ENCODE data around the gene PIAS2. TPM values are rescaled to one million over a fixed set of nuclear protein-coding genes. Genes with fewer than 3 reads are reported as not detected.
A peak's percentile ranks its signal among the peaks of the same experiment; 100 is the strongest.

The PIAS2 gene
- total and polyA plus RNA-seq, 7 donors = 5.5 to 66.7 (median 44.8) TPM

DNA sequence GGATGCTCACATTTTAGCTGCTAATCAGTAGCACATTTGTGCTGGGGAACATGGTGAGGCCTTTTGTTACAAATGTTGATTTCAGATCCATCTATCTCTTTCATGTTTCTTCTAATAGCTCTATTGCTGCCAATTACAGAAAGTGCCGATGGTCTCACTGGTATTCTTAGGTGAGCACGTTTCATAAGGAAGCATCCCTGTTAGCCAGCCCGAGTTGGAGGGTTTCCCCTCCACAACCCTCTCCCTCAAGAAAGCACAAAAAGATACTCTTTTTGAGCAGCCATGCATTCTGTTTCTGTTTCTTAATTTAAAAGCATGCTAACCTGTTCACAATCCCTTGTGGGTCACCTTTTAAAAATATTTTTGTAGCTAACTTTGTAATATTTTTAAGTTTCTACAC, 129.6 kb downstream of the PIAS2 start:
- Histone ChIP-seq H3K36me3 (ENCODE audit: insufficient read depth in 1 of 2, low read depth in 1 of 2) (no peaks in the 10 kb centered on the region), H3K9me3 (no peaks in the 10 kb centered on the region), H3K27me3 (ENCODE audit: insufficient read depth in 3 of 3, low read length in 2 of 3) (peaks cover 0 to 3% (median 0%) of the 10 kb centered on the region in 3 donors), H3K4me3 (no peak overlapping the region), H3K4me1 (no peaks in the 10 kb centered on the region), H3K27ac (no peak overlapping the region)
- intact Hi-C loops (cut with DNase I) = no loop called here
- DNase-seq (no peak), ATAC-seq (no peak)
- WGBS, 3 donors = 73 to 77% (median 77%) methylated on average over 3 of the region's 3 CpGs
- TF ChIP-seq, protein P1, sequence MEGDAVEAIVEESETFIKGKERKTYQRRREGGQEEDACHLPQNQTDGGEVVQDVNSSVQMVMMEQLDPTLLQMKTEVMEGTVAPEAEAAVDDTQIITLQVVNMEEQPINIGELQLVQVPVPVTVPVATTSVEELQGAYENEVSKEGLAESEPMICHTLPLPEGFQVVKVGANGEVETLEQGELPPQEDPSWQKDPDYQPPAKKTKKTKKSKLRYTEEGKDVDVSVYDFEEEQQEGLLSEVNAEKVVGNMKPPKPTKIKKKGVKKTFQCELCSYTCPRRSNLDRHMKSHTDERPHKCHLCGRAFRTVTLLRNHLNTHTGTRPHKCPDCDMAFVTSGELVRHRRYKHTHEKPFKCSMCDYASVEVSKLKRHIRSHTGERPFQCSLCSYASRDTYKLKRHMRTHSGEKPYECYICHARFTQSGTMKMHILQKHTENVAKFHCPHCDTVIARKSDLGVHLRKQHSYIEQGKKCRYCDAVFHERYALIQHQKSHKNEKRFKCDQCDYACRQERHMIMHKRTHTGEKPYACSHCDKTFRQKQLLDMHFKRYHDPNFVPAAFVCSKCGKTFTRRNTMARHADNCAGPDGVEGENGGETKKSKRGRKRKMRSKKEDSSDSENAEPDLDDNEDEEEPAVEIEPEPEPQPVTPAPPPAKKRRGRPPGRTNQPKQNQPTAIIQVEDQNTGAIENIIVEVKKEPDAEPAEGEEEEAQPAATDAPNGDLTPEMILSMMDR (IDR thresholded peaks at IDR 0.05) = no peak

DNA sequence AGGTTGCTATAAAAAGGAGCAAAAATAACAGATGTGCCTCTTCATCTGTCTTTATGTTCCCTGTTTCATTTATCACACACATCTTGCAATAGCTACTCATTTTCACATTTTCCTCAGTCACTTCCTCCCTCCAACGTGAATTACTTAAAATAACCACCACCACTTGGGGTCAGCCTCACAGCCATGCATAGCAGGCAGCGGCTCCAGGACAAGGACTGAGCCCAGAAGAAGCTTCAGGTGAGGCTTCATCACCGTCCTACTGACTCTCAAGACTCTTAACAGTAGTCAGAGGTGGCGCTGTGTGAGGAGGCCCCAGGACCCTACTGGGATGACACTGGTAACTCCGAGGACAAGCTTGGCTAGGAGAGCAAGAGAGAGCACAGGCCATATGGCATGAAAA, 144.9 kb downstream of the PIAS2 start:
- DNase-seq = no peak
- Histone ChIP-seq H3K4me3 (no peak overlapping the region), H3K9me3 (no peaks in the 10 kb centered on the region), H3K27ac (peak overlapping the region; percentile 48), H3K4me1 (peaks cover 29% of the 10 kb centered on the region), H3K27me3 (ENCODE audit: insufficient read depth in 3 of 3, low read length in 2 of 3) (no peaks in the 10 kb centered on the region), H3K36me3 (ENCODE audit: insufficient read depth in 1 of 2, low read depth in 1 of 2) (no peaks in the 10 kb centered on the region)
- ATAC-seq = no peak
- intact Hi-C loops (cut with DNase I) = loop anchor here in 1 of 2 donors (5.0 kb wide), 1 partner anchor 45 kb away; no protein-coding TSS in a partner anchor
- TF ChIP-seq, protein P1 (IDR thresholded peaks at IDR 0.05) = no peak
- 58 to 74% (median 62%) methylated on average over 5 of the region's 5 CpGs for WGBS, 3 donors

- H3K36me3 ChIP-seq (ENCODE audit: insufficient read depth in 1 of 2, low read depth in 1 of 2) = no peaks in the 10 kb centered on the region
- TF ChIP-seq, protein P1 (IDR thresholded peaks at IDR 0.05) = no peak
- 50 to 54% (median 54%) methylated on average over 3 of the region's 3 CpGs for WGBS, 3 donors
- intact Hi-C loops (cut with DNase I) = loop anchor here in 1 of 2 donors (5.0 kb wide), 1 partner anchor 46 kb away; no protein-coding TSS in a partner anchor
- ATAC-seq (no peak), DNase-seq (no peak)
- H3K4me1 ChIP-seq = peaks cover 29% of the 10 kb centered on the region
- no peaks in the 10 kb centered on the region for H3K9me3 ChIP-seq
- no peak overlapping the region for H3K4me3 ChIP-seq
- no peak overlapping the region for H3K27ac ChIP-seq
- H3K27me3 ChIP-seq (ENCODE audit: insufficient read depth in 3 of 3, low read length in 2 of 3) = no peaks in the 10 kb centered on the region
Measured at GRCh38 chr18:46771141-46771540, 146.2 kb downstream of the PIAS2 start.

- Histone ChIP-seq H3K4me1 (peaks cover 29% of the 10 kb centered on the region), H3K36me3 (ENCODE audit: insufficient read depth in 1 of 2, low read depth in 1 of 2) (no peaks in the 10 kb centered on the region), H3K27ac (no peak overlapping the region), H3K27me3 (ENCODE audit: insufficient read depth in 3 of 3, low read length in 2 of 3) (no peaks in the 10 kb centered on the region), H3K9me3 (no peaks in the 10 kb centered on the region), H3K4me3 (no peak overlapping the region)
- TF ChIP-seq, protein P1 (IDR thresholded peaks at IDR 0.05) = no peak
- WGBS, 3 donors = 67 to 88% (median 77%) methylated on average over 2 of the region's 2 CpGs
- ATAC-seq (no peak), DNase-seq (no peak)
- intact Hi-C loops (cut with DNase I) = loop anchor here in 1 of 2 donors (5.0 kb wide), 1 partner anchor 47 kb away; no protein-coding TSS in a partner anchor
Measured at GRCh38 chr18:46770708-46771107, 146.6 kb downstream of the PIAS2 start.
